K562 (cell line): ENCODE data around the gene PTCH1. TPM values are rescaled to one million over a fixed set of nuclear protein-coding genes. Genes with fewer than 3 reads are reported as not detected.
A peak's percentile ranks its signal among the peaks of the same experiment; 100 is the strongest.

Experiments used
- BHLHE40 ChIP-seq: IDR thresholded peaks from 2 replicates; pipeline ENCODE4 v1.6.1; 2011; ENCODE audit warnings: low read length, improper control_type of control experiment
- BRF1 ChIP-seq: IDR thresholded peaks from 3 replicates; pipeline ENCODE4 v1.6.1; 2011; ENCODE audit warnings: borderline replicate concordance, mild to moderate bottlenecking; ENCODE audit not compliant: insufficient read length; ENCODE audit errors: extremely low read depth
- CBFA2T2 ChIP-seq: fragments of 450-650 bp; conservative IDR thresholded peaks from 2 replicates; pipeline ENCODE4 v1.6.1; 2017; ENCODE audit warnings: mild to moderate bottlenecking
- CBX1 ChIP-seq: sonication (generic); IDR thresholded peaks from 2 replicates; pipeline ENCODE4 v1.6.1; 2016; ENCODE audit warnings: antibody characterized with exemption, low read depth, mild to moderate bottlenecking
- DNMT1 ChIP-seq: fragments of 450-650 bp; IDR thresholded peaks from 2 replicates; pipeline ENCODE4 v1.6.1; 2016; ENCODE audit warnings: antibody characterized with exemption, mild to moderate bottlenecking
- DPF2 ChIP-seq: fragments of 450-650 bp; IDR thresholded peaks from 2 replicates; pipeline ENCODE4 v1.6.1; 2016
- E2F3 ChIP-seq: fragments of 250-450 bp; sonication (Bioruptor Pico); IDR thresholded peaks from 2 replicates; pipeline ENCODE4 v1.4.0; 2020; ENCODE audit warnings: mild to moderate bottlenecking
- E2F6 ChIP-seq, 2 experiments: IDR thresholded peaks; 2 replicates each; pipeline ENCODE4 v1.6.1; 2011; ENCODE audit warnings: borderline replicate concordance in 1 of 2, control low read depth in 1 of 2, low read depth in 1 of 2, low read length in 1 of 2, mild to moderate bottlenecking in 1 of 2, mixed read lengths in 1 of 2, moderate library complexity in 1 of 2; ENCODE audit not compliant: insufficient read depth in 1 of 2, insufficient read length in 1 of 2, poor library complexity in 1 of 2, severe bottlenecking in 1 of 2; ENCODE audit errors: extremely low read depth in 1 of 2
- JUN ChIP-seq, 2 experiments: sonication (generic) in 1 of 2; formaldehyde crosslinking in 1 of 2; IDR thresholded peaks; 2 replicates each; pipeline versions ENCODE4 v1.6.1 to v1.8.0; 2012 to 2022; ENCODE audit warnings: borderline replicate concordance in 2 of 2, mild to moderate bottlenecking in 2 of 2, improper control_type of control experiment in 1 of 2, low read depth in 1 of 2, low read length in 1 of 2, missing genetic modification reagents in 1 of 2
- MCM5 ChIP-seq: fragments of 450-650 bp; IDR thresholded peaks from 2 replicates; pipeline ENCODE4 v1.6.1; 2016; ENCODE audit warnings: low read depth
- MEIS2 ChIP-seq: fragments of 450-650 bp; IDR thresholded peaks from 2 replicates; pipeline ENCODE4 v1.6.1; 2014; ENCODE audit warnings: mild to moderate bottlenecking; ENCODE audit not compliant: partially characterized antibody
- NR1H2 ChIP-seq: sonication (generic); formaldehyde crosslinking; IDR thresholded peaks from 2 replicates; pipeline ENCODE4 v1.4.0; 2020; ENCODE audit warnings: mild to moderate bottlenecking, missing genetic modification reagents
- PRPF4 ChIP-seq: fragments of 200-400 bp; formaldehyde crosslinking; IDR thresholded peaks from one replicate; pipeline ENCODE4 v1.6.1; 2017; ENCODE audit warnings: low read length, low read depth, mild to moderate bottlenecking; ENCODE audit not compliant: insufficient read depth, poor library complexity, severe bottlenecking
- SIN3A ChIP-seq, 2 experiments: fragments of 150-350 bp in 1 of 2; IDR thresholded peaks; 2 replicates each; pipeline ENCODE4 v1.6.1; 2011 to 2016; ENCODE audit warnings: borderline replicate concordance in 2 of 2, low read depth in 2 of 2, low read length in 2 of 2, mild to moderate bottlenecking in 2 of 2, moderate library complexity in 2 of 2; ENCODE audit not compliant: control insufficient read depth in 1 of 2
- SMAD2 ChIP-seq: fragments of 150-350 bp; IDR thresholded peaks from 2 replicates; pipeline ENCODE4 v1.6.1; 2014; ENCODE audit warnings: low read depth, mild to moderate bottlenecking, low read length
- TAL1 ChIP-seq: fragments of 450-650 bp; IDR thresholded peaks from 2 replicates; pipeline ENCODE4 v1.6.1; 2016; ENCODE audit warnings: mild to moderate bottlenecking
- TBP ChIP-seq: optimal IDR thresholded peaks from 2 replicates; pipeline ENCODE3; 2011; ENCODE audit warnings: low read depth, low read length, improper control_type of control experiment
- ZBED1 ChIP-seq: IDR thresholded peaks from 2 replicates; pipeline ENCODE4 v1.6.1; 2014
- ZC3H8 ChIP-seq: fragments of 450-650 bp; IDR thresholded peaks from 2 replicates; pipeline ENCODE4 v1.6.1; 2017
- ZNF124 ChIP-seq: sonication (generic); formaldehyde crosslinking; IDR thresholded peaks from 2 replicates; pipeline ENCODE4 v1.8.1; 2022; ENCODE audit warnings: missing genetic modification reagents
- ZNF695 ChIP-seq: fragments of 450-650 bp; formaldehyde crosslinking; IDR thresholded peaks from 2 replicates; pipeline ENCODE4 v1.4.0; 2020; ENCODE audit warnings: mild to moderate bottlenecking, moderate library complexity
- polyA plus RNA-seq, 8 experiments: library from polyadenylated mRNA; depleted of rRNA in 4 of 8; stranded (reverse) in 5 of 8; unstranded in 3 of 8; fragments of >200 nt; fragmentation: Nextera tagmentation in 2 of 8; fragmentation: Illumina TruSeq in 1 of 8; extraction: Ambion mirVana in 2 of 8; extraction: Trizol in 1 of 8; gene quantifications; 2 replicates each; pipeline versions ENCODE4 v1.2.1 to v1.2.3, GENCODE V29; 2011 to 2014; ENCODE audit warnings: inconsistent platforms in 1 of 8, missing spikeins in 1 of 8
- total RNA-seq, 7 experiments: library from RNA; depleted of rRNA in 6 of 7; stranded (reverse); fragments of >200 nt in 6 of 7; fragmentation: Illumina TruSeq in 2 of 7; extraction: Trizol in 2 of 7; gene quantifications; 2 replicates each; pipeline versions ENCODE4 v1.2.1 to v1.2.3, GENCODE V29; 2011 to 2021; ENCODE audit warnings: low replicate concordance in 1 of 7
- TF ChIP-seq, protein P1 (sequence below): sonication (generic); formaldehyde crosslinking; IDR thresholded peaks from 2 replicates; pipeline ENCODE4 v1.9.0; 2022; ENCODE audit warnings: mild to moderate bottlenecking, missing genetic modification reagents
- TF ChIP-seq, protein P2 (sequence below), 2 experiments: fragments of 450-650 bp in 1 of 2; IDR thresholded peaks; 2 replicates each; pipeline ENCODE4 v1.6.1; 2011 to 2017; ENCODE audit warnings: low read depth in 2 of 2, antibody characterized with exemption in 1 of 2, borderline replicate concordance in 1 of 2, low read length in 1 of 2, mild to moderate bottlenecking in 1 of 2, mixed read lengths in 1 of 2; ENCODE audit not compliant: control insufficient read depth in 1 of 2

PTCH1 gene
- total and polyA plus RNA-seq, 9 of the 15 experiments (the other 6 are each of a cell fraction or from before 2014, with no cell fraction given), result 0.70 to 9.9 (median 3.8) TPM

- TF ChIP-seq JUN (IDR thresholded peaks at IDR 0.05; ENCODE audit: borderline replicate concordance, low read depth, low read length), result 0 out of 2 replicates have a peak, but pooled peaks have one; percentile 53
- TF ChIP-seq JUN (CRISPR knock-in tag; IDR thresholded peaks at IDR 0.05; ENCODE audit: borderline replicate concordance), result no peak
- no peak for TF ChIP-seq ZC3H8
- no peak for TF ChIP-seq SMAD2
- TF ChIP-seq ZNF695, result no peak
- TF ChIP-seq NR1H2 (CRISPR knock-in tag), result no peak
- TF ChIP-seq CBFA2T2, result peak; percentile 99
- peak in 1 of 2 experiments; percentile 32 for TF ChIP-seq E2F6 (IDR thresholded peaks at IDR 0.05; ENCODE audit: borderline replicate concordance in 1 of 2, extremely low read depth in 1 of 2, insufficient read depth in 1 of 2, insufficient read length in 1 of 2, low read depth in 1 of 2, low read length in 1 of 2, poor library complexity in 1 of 2, severe bottlenecking in 1 of 2)
- peak; percentile 93 for TF ChIP-seq DPF2
- peak; percentile 78 for TF ChIP-seq MEIS2
- TF ChIP-seq BHLHE40, result peak; percentile 91
- no peak for TF ChIP-seq E2F3
- TF ChIP-seq ZBED1, result peak; percentile 89; the same call in 1 of the 2 replicates
- peak; percentile 94 for TF ChIP-seq TAL1
- TF ChIP-seq, protein P1, sequence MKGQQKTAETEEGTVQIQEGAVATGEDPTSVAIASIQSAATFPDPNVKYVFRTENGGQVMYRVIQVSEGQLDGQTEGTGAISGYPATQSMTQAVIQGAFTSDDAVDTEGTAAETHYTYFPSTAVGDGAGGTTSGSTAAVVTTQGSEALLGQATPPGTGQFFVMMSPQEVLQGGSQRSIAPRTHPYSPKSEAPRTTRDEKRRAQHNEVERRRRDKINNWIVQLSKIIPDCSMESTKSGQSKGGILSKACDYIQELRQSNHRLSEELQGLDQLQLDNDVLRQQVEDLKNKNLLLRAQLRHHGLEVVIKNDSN, result no peak
- TF ChIP-seq ZNF124 (CRISPR knock-in tag), result no peak
- TF ChIP-seq TBP, result no peak
- peak; percentile 84 to 86; a peak in 2 of 4 replicates for TF ChIP-seq SIN3A (IDR thresholded peaks at IDR 0.05; ENCODE audit: borderline replicate concordance in 2 of 2, control insufficient read depth in 1 of 2, low read depth in 2 of 2, low read length in 2 of 2)
- TF ChIP-seq MCM5, result no peak
- no peak for TF ChIP-seq DNMT1
- TF ChIP-seq BRF1, result no peak
- peak; percentile 58; the same call in 1 of the 2 replicates for TF ChIP-seq CBX1
- TF ChIP-seq, protein P2, sequence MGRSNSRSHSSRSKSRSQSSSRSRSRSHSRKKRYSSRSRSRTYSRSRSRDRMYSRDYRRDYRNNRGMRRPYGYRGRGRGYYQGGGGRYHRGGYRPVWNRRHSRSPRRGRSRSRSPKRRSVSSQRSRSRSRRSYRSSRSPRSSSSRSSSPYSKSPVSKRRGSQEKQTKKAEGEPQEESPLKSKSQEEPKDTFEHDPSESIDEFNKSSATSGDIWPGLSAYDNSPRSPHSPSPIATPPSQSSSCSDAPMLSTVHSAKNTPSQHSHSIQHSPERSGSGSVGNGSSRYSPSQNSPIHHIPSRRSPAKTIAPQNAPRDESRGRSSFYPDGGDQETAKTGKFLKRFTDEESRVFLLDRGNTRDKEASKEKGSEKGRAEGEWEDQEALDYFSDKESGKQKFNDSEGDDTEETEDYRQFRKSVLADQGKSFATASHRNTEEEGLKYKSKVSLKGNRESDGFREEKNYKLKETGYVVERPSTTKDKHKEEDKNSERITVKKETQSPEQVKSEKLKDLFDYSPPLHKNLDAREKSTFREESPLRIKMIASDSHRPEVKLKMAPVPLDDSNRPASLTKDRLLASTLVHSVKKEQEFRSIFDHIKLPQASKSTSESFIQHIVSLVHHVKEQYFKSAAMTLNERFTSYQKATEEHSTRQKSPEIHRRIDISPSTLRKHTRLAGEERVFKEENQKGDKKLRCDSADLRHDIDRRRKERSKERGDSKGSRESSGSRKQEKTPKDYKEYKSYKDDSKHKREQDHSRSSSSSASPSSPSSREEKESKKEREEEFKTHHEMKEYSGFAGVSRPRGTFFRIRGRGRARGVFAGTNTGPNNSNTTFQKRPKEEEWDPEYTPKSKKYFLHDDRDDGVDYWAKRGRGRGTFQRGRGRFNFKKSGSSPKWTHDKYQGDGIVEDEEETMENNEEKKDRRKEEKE (IDR thresholded peaks at IDR 0.05; ENCODE audit: borderline replicate concordance in 1 of 2, control insufficient read depth in 1 of 2, low read depth in 2 of 2, low read length in 1 of 2), result 0 out of 4 replicates have a peak, but pooled peaks of 1 of the 2 experiments have one; percentile 53
- TF ChIP-seq PRPF4, result no peak
Measured at GRCh38 chr9:95462249-95463147, 54.3 kb downstream of the PTCH1 start (continued).
